Kidney tubule cell (primary cell): ENCODE measurements around the gene MSH2.
A peak's percentile ranks its signal among the peaks of the same experiment; 100 is the strongest.
"Not testable (repeated sequence)": the region's sequence is repeated elsewhere in the genome, so short reads cannot be mapped to it uniquely, and the experiment has no call there.

Source experiments
- DNase-seq: peaks from one replicate; pipeline ENCODE4 v3.0.0-alpha.2; 2018; ENCODE audit warnings: low spot score

MSH2 gene

DNA sequence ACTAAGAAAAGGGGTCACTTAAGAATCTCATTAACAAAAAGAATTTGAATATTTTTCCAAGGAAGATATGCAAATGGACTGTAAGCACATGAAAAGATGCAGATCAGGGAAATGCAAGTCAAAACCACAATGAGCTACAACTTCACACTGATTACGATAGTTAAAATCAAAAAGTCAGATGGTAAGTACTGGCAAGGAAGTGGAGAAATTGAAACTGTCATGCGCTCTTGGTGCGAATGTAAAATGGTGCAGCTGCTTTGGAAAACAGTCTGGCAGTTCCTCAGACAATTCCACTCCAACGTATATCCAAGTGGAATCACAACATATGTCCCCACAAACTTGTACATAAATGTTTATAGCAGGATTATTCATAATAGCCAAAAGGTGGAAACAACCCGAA lies 81.4 kb downstream of the MSH2 start:
- DNase-seq: no peak

DNA sequence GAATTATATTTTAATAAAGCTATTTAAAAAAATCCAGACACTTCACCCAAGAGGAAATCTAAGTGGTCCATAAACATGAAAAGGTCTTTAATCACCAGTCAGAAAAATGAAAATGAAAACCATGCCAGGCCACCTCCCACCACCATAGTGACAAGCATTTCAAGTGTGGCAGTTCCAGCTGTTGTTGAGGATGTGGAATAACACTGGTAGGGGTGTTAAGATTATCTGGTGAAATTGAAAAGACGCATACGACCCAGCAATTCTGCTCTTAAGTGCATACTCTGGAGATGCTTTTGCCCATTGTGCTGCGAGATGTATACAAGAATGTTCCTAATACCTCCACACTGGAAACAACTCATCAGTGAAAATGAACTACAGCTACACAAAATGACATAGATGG lies 82.2 kb downstream of the MSH2 start:
- DNase-seq: no peak

DNA sequence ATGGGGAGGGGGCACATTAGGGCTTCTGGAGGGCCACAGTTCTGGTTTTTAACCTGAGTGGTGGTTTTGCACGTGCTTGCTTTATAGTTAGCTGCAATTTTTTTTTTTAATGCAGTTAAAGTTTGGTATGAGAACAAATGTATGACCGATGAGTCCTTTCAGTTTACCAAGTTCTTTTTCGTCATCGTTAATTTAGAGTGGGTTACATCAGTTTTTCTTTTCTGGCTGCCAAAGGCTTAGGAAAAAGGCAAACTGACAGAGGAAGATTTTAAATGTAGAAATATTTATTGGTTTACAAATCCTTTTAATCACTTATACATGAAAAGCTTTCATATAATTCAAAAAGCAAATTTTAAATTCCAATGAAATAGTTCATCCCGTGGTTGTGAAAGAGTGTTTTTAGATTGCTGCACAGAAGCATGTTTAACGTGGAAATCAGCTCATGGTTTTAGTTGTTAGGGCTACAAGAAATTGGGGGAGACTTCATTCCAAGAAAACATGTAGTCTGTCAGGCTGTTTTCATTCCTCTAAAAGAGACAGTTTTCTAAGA lies 82.9 kb downstream of the MSH2 start:
- DNase-seq: no peak

DNA sequence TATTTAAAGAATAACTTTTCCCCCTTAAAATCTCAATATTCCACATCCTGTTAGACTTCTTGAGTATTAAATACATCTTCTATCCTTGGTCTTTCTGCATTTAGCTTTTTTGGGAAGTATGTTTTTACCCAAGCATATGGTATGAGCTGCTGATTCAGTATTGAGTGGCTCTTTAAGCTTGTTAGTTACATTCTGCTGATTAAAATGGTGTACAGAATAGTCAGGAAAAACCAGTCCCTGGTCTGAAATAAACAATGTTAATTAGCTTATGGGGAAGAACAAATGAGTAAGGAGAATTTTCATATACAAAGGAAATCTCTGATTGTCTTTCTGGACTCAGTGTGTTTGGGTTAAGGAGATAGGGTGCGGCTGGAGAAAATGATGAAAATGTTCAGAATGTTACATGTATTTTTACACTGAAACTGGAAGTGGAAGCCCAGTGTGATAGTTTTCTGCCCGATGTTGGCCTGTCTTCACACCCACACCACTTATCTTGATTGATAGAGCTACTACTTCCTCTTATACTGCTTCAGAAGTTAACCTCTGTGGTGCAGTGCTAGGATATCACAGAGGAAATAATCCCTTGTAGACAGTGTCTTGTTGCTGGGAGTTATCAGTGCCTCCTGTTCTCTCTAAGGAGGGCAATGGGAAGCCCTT lies 84.0 kb downstream of the MSH2 start:
- DNase-seq: no peak

DNA sequence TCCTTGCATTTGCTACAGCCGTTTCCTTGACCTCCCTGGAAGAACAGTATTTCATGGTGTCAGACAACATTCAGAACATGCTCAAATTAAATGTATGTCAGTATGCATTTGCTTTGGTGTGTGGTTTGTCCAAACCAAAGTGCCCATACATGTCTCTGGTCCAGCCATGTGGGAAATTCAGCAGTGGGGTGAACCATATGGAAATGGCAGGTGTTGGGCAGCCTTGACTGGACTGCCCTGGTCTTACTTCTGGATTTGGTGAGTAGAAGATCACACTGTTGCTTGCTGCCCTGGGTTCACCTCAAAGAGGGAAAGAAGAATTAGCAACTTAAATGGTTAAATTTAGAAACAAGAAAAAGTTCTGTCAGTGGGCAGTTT lies 84.5 kb downstream of the MSH2 start:
- DNase-seq: no peak

DNA sequence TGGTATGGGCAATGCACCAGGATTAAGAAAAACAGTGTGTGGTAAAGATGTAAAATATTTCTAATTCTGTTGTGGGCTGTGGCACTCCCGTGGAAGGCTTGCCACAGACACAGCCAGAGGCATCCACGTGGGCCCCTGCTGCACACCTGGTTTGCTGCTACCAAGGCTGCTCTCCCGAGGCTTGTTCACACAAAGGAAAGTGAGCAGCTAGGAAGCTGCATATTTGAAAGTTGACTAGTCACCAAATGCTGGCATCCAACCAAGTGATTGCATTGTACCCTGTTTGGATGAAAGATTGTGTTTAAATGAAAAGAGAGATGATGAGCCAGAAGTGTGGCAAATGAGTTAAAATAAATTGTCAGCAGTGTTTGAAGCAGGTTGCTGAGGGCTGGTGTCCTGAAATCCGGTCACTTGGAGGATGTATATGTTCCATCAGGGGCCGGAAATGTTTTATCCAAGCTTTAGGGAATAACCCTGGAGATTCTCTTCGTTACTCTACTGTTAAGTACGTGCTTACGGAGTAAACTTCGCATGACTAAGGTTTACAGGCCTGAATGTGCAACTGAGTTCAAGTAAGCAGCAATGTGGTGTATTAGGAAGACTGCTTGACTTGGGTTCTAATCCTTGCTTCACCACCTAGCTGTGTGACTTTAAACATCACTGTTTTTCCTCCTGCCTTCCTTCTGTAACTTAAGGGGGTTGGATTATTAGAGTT lies 86.1 kb downstream of the MSH2 start:
- DNase-seq: peak; percentile 80

DNA sequence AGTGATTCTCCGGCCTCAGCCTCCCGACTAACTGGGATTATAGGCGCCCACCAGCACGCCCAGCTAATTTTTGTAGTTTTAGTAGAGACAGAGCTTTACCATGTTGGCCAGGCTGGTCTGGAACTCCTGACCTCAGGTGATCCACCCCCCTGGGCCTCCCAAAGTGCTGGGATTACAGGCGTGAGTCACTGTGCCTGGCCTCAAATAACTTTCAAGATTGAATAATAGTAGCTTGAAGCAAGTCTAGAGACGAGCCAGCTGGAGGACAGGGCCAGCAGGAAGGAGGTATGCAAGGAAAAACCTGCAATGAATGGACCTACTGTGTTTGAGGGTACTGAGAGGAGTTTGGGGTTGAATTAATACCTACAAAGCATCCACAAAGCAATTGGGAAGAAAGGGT lies 87.5 kb downstream of the MSH2 start:
- DNase-seq: no peak

DNA sequence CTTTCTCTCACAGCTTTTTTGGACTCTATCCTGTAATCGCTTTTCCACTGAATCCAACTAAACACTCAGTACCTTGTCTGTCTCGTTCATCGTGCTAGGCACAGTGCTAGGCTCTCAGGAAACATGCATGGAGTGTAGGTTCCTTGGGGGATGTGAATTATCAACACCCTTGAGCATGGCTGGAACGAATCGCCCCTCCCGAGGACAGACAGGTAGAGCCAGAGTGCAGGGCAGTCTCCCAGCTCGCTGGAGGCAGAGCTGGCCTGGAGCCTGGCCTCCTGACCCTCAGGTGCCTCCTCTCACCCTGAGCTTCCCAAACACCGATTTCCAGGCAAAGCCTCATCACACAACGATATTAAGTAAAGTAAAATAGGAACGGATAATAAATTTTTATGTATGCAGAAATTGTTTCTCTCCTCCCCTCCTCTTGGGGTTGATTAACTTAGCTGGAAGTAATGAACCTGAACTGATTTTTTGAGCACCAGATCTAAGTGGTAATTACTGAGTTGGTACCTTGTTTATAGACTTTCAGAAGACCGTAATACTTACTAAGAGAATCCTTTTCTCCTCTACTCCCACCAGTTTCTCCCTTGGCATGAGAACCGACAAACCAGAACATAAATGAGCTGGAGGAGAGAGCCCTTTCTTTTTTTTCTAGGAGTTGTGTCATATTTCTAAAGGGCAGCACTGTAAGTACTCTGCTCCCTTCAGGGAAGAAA lies 90.5 kb downstream of the MSH2 start:
- DNase-seq: no peak

DNA sequence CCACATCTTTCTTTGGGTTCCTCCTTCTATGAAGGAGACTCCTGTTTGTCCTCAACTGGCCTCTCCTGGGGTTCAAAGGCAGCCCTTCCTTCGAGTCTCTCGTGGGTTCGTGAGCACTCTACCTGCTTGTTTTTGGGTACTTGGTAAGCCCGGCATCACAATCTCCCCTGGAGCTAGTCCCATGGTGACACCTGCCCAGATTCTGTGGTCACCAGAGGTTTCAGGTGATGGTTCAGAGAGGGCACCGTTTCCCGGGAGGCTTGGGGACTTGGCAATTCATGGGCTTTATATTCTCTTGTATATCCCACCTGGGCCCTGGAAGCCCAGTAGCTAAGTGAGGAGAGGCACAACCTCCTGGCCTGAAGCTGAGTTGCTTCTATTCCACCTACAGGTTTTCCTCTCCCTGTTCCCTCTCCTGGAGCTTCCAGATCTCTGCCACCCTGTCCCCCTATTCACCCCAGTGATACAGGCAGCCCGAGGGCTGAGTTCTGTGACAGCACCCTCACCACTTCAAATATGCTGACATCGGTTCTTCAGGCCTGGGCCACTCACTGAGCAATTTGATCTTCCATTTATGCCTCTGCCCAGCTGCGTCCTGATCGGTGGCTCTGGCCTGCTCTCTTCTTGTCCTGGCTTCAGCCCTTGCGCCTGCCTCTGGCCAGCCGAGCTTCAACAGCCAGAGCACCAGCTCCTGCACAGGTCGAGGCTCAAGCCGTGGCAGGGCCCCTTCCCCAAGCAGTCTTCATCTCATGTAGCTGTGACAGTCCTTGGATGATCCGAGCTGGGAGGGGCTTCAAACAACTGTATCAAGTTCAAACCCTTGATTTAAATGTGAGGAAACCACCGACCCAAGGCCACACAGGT lies 91.5 kb downstream of the MSH2 start:
- no peak for DNase-seq

DNA sequence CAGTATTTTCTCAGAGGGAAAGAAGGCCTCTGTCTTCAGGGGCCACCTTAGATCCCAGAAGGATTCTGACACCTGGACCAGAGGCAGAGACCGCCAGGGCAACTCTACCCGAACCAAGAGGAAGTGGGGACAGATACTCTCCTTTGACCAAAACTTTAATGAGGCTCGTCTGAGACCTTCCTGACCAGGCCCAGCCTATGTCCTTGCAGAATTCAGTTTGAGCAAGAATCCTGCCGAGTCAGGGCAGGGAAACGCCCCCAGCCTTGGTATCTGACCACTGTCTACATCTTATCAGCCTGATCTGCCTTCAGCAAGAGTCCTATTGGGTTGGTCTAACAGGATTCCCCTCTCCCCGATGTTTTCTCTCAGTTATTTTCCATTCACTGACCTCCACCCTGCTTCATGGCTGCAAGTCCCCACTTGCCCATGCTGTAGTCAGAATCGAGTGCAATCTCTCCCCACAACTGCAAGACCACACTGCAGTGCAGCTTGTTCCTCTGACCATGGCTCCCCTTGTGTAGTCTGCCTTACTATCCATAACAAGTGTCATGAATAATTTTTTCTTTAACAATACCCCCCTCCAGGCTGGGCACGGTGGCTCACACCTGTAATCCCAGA lies 95.0 kb downstream of the MSH2 start:
- no peak for DNase-seq

DNA sequence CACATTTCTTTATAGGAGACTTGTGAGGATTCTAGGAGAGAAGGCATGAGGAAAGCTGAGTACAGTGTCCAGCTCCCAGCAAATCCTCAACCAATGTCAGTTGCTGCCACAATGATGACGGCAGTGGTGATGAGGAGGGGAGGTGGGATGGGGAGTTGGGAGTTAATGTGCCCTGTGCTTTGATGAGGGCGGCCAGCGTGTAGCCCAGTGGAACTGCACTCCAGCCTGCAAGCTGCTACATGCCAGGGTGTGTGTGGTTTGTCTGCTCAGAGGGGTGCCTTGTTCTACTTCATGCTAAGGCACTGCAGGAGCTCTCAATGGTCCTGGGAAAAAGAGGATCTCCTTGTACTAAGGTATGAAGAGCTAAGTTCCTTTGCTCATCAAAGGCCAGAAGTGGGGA lies 96.1 kb downstream of the MSH2 start:
- no peak for DNase-seq

DNA sequence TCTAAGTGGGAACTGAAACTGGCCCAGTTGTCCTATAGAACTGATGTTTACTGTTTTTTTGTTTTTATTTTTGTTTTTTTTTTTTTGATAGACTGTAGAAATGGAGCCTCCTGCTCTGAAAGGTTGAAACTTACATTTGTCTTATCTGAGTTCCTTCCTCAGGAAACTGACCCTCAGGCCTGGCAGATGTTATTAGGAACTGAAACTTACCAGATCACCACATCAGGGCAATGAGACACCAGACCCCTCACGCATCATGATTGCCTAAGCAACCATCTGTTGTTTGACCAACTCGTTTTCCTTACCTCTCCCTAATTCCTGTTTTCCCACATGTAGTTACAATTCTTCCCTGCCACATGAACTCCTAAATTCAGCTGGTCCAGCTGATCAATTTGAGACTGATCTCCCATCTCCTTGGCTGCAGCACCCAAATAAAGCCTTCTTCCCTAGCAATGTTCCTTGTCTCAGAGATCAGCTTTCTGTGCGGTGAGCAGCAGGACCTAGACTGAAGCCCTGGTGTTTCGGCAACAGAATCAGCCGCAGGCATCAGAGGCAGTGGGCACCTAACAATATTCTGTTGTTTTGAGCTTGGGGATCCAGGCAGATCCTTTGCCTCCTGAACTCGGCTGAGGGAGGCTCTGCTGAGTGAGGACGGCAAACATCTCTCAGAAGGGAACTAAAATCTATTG lies 96.8 kb downstream of the MSH2 start:
- no peak for DNase-seq

DNA sequence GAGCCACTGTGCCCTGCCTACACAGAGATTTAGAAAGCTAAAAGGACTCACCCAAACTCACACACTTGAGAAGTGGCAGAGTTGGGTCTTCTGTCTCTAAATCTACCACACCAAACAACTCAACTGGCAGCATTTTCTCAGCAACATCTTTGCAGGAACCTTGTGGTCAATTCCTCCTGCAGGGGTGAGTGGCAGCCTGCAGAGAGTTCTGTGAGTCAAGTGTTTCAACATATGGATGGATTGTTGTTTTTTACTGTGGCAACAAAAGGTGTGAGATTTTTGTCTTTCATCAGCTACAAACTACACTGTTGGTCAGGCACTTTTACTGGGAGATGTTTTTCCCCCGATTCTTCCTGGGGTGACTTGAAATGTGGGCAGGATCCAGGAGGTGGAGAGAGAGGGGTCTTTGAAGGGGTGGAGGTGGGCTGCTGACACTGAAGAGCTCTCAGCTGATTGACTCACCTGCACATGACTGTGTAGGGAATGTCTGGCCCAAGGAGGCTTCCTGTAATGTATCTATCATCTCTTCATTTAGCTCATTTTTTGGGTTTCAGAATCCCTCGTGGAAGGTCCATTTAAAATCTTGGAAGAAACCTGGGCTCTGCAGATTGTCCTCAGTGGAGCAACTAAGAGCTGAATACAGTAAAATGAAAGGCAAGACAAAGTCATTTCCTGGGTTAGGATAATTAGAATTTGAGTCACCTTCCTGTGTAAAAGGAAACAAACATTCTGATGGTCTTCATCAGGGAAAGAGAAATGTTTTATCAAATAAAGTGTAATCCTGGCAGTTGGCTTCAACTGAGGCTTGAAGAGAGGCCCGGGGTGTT lies 98.6 kb downstream of the MSH2 start:
- peak; percentile 72 for DNase-seq

DNA sequence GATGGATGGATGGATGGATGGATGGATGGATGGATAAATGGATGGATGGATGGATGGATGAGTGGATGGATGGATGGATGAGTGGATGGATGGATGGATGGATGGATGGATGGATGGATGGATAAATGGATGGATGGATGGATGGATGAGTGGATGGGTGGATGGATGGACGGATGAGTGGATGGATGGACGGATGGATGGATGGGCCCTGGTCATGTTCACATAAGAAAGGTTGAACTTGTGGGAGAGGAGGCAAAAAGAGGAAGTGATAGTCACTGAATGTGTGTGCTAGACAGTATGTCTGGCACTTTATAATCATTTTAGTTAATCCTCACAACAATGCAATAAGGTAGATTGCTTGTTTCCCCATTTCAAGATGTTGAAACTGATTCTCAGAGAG lies 99.5 kb downstream of the MSH2 start:
- DNase-seq: not testable (repeated sequence)

DNA sequence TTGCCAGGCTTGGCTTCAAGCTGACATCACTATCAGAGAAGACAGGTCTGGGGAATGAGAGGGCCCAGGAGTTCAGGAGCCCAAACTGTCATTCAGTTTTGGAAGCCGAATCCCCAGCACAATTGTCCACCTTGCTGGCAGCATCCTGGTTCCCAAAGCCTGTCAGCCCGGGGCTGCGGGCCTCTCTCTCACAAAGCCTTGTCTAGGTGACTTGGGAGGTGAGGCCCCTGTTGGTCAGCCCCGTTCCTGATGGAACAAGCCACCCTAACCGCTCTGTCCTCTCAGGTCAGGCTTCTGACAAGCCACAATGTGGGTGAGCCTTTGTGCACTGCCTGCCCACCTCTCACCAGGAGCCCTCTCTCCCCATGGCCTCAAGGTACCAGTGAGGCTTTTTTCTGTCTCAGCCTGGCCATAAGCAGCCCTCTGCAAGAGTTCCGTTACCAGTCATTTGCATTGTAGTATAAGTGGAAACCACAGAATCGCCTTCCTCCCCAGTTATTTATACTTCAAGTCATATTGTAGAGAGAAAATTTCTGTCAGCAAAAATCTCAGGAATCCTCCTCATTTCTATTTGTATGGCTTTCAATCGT lies 100.6 kb downstream of the MSH2 start:
- no peak for DNase-seq

DNA sequence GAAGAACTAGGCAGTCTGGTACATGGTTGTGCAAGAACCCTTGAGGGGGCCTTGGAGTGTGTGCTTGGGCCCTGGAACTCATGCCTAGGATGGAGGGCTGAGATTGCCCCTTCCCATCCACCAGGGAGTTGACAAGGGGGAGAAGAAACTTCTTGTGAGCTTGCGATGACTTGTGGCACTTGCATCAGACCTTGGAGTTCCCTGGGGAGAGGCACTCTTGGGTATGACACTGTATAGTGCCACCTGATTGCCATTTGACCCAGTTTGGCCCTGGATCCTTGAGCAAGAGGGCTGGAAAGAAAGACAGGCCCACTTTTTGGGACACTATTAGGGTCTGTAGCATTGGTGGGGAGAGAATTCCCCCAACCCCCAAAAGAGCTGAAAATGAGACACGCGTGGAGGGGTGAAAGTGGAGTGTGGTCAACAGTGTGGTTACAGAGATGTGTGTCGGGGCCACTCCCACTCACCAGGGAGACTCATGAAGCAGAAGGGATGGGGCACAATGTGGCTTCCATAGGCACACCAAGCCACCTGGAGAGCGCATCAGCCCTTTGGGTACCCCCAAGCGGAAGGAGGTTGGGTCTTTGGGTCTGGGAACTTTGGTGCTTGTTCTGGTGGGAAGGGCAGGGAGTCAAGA lies 101.3 kb downstream of the MSH2 start:
- DNase-seq: no peak

DNA sequence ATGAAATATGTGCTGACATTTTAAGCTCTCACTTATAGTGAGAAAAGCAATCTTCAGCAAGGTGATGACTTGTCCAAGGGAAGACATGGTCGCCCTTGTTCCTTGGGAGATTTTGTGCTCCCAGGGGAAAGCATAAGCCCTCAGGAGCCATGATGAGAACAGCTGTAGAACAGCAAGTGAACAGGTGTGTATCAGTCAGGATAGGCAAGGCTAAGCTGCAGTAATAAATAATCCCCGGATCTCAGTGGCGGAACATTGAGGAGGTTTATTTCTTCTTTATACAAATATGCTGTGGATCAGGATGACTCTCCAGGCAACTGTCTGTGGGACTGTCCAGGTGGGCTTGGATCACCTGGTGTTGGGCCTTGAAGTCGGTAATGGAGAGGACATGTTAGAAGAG lies 103.1 kb downstream of the MSH2 start:
- no peak for DNase-seq

DNA sequence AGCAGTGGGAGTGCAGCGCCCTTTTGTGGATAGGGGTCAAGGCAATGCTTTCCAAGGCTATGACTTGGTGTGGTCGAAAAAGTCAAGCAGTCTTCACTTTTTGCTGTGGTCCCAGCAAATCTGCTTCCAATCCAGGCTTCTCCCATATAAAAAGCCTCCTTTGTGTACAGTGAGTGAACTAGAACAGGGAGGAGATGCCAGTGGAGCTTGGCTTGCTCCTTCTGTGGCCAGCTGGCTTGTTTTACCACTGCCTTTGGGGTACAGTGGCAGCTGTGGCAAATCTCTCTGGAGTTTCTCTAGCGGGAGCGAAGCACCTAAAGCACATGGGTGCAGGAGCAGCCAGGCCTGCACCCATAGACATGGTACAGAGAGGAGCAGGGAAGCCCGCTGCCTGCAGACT lies 103.5 kb downstream of the MSH2 start:
- DNase-seq: no peak

DNA sequence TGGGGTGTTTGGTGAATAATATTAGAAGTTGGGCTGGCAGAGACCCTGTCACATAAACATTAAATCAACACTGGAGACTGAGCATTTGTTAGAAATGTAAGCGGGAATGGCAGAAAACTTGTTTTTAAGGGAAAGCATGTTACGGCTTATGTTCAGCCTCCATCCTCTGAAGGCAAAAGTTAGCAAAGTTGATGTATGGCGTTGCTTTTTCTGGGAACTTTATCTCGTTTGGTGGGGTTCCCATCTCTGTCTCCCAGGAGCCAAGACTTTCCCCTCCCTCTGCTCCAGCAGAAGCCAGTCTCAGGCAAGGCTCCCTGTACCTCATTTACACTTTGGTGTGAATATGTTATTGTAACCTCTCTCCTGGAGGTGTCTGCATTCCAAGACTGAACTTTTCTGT lies 105.1 kb downstream of the MSH2 start:
- no peak for DNase-seq
